OCI-LY7 (cell line): ENCODE measurements around the gene MTAP. TPM values are rescaled to one million over a fixed set of nuclear protein-coding genes. Genes with fewer than 3 reads are reported as not detected.

Experiments used
- BruUV-seq: library from RNA; stranded (reverse); fragments of 400-500 nt; replicated peaks from 2 replicates; lab custom pipeline; 2021; lab: Mats Ljungman, UMichigan
- CTCF ChIA-PET: fragments of 300-600 bp; sonication (Branson Sonifier 250); formaldehyde crosslinking; loops from one replicate; lab custom pipeline; 2022; ENCODE audit warnings: antibody characterized with exemption; ENCODE audit not compliant: unreplicated experiment; lab: Charles Lee
- POLR2A ChIA-PET: fragments of 300-600 bp; sonication (Branson Sonifier 250); formaldehyde crosslinking; loops from one replicate; lab custom pipeline; 2022; ENCODE audit warnings: antibody characterized with exemption; lab: Charles Lee
- DNase-seq: peaks from one replicate; pipeline ENCODE4 v3.0.0-alpha.2; 2015; ENCODE audit warnings: low spot score
- H2AFZ ChIP-seq: fragments of 200-600 bp; sonication (generic), shearing (Covaris generic); 2 replicates; pipeline ENCODE4 v1.6.1; 2014; ENCODE audit warnings: mild to moderate bottlenecking, antibody characterized with exemption, low read length, moderate library complexity
- H3K27ac ChIP-seq: fragments of 200-600 bp; sonication (generic); 2 replicates; pipeline ENCODE4 v1.5.1; 2014; ENCODE audit warnings: mixed run types, low read depth, mild to moderate bottlenecking, moderate library complexity, low read length, inconsistent platforms; ENCODE audit not compliant: poor library complexity, severe bottlenecking
- H3K36me3 ChIP-seq: fragments of 200-600 bp; sonication (generic); 2 replicates; pipeline ENCODE4 v1.6.1; 2014; ENCODE audit warnings: mild to moderate bottlenecking, antibody characterized with exemption, low read length, moderate library complexity, mixed read lengths; ENCODE audit not compliant: insufficient read depth
- H3K4me1 ChIP-seq: fragments of 200-600 bp; sonication (generic); 2 replicates; pipeline ENCODE4 v1.5.1; 2014; ENCODE audit warnings: mild to moderate bottlenecking, low read length; ENCODE audit not compliant: insufficient read depth, poor library complexity, severe bottlenecking
- H3K4me2 ChIP-seq: fragments of 200-600 bp; sonication (generic); 2 replicates; pipeline ENCODE4 v1.6.1; 2014; ENCODE audit warnings: mild to moderate bottlenecking, low read length
- H3K4me3 ChIP-seq: fragments of 200-600 bp; sonication (generic); 2 replicates; pipeline ENCODE4 v1.5.1; 2014; ENCODE audit warnings: mild to moderate bottlenecking, low read depth, low read length; ENCODE audit not compliant: poor library complexity, severe bottlenecking
- H3K79me2 ChIP-seq: fragments of 200-600 bp; sonication (generic); 2 replicates; pipeline ENCODE4 v1.6.1; 2016; ENCODE audit warnings: low read depth, mild to moderate bottlenecking, low read length, moderate library complexity, mixed read lengths; ENCODE audit not compliant: insufficient read depth
- H3K9me2 ChIP-seq: fragments of 200-600 bp; sonication (generic); 2 replicates; pipeline ENCODE4 v1.6.1; 2016; ENCODE audit warnings: mild to moderate bottlenecking, low read length, mixed read lengths; ENCODE audit not compliant: insufficient read depth
- H3K9me3 ChIP-seq: fragments of 200-600 bp; sonication (generic); 2 replicates; pipeline ENCODE4 v1.6.1; 2014; ENCODE audit warnings: mild to moderate bottlenecking, mixed run types, low read length, mixed read lengths
- H4K20me1 ChIP-seq: fragments of 200-600 bp; sonication (generic); 2 replicates; pipeline ENCODE4 v1.6.1; 2014; ENCODE audit warnings: mild to moderate bottlenecking, antibody characterized with exemption, low read length, moderate library complexity, mixed read lengths; ENCODE audit not compliant: insufficient read depth
- EZH2phosphoT487 ChIP-seq: fragments of 200-600 bp; sonication (generic); IDR thresholded peaks from 2 replicates; pipeline ENCODE4 v1.6.1; 2018; ENCODE audit warnings: low read depth, borderline replicate concordance, mild to moderate bottlenecking, mixed run types, antibody characterized with exemption, low read length, moderate library complexity, mixed read lengths
- intact Hi-C: fragments of 100-400 bp; cut with micrococcal nuclease; formaldehyde crosslinking; loops from one replicate; pipeline ENCODE4 v1.10.0; 2022; ENCODE audit not compliant: unreplicated experiment
- total RNA-seq, 2 experiments: library from RNA; depleted of rRNA in 1 of 2; stranded (reverse); fragments of >200 nt in 1 of 2; shearing (Covaris generic) in 1 of 2; gene quantifications; 2 replicates each; pipeline ENCODE4 v1.2.3, GENCODE V29; 2014 to 2022
- TF ChIP-seq, protein P1 (sequence below): fragments of 200-600 bp; sonication (generic); conservative IDR thresholded peaks from 2 replicates; pipeline ENCODE4 v1.5.1; 2014; ENCODE audit warnings: mild to moderate bottlenecking, antibody characterized with exemption, low read length, moderate library complexity, mixed read lengths

MTAP gene
- total RNA-seq, 2 experiments from 2014 or later = 41.6 to 101 TPM

DNA sequence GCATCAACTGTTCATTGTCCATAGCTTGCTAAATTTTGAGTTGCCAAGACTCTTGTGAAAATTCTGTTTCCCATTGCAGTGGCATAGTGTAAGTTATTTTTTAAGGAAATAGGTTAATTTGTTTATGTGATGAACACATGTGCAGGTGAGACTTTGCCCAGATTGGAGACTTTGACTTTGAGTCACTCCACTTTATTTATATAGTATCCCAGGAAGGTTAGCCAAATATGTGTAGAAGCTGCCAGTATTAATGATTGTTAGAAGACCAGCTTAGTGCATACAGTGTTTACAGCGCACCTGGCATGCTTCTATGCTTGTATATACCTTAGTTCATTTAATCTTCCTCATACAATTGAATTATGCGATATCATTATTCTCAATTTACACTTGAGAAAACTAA, 51.0 kb downstream of the MTAP start:
- intact Hi-C loops = no loop called here
- ChIA-PET CTCF (interaction anchor here (0.6 kb wide), 1 partner anchor 35 kb away, joined by 3 read pairs; no protein-coding TSS in a partner anchor), POLR2A (interaction anchor here (0.7 to 1.7 kb wide), 4 partner anchors 10 to 166 kb away, joined by 3 to 7 read pairs (median 4); no protein-coding TSS in a partner anchor)
- no peak overlapping the region for H2AFZ ChIP-seq
- no peaks in the 10 kb centered on the region for H3K4me1 ChIP-seq
- H3K79me2 ChIP-seq = no peaks in the 10 kb centered on the region
- no peaks in the 10 kb centered on the region for H3K9me2 ChIP-seq
- no peak overlapping the region for H3K4me2 ChIP-seq
- H3K36me3 ChIP-seq = peaks cover 97% of the 10 kb centered on the region
- TF ChIP-seq, protein P1, sequence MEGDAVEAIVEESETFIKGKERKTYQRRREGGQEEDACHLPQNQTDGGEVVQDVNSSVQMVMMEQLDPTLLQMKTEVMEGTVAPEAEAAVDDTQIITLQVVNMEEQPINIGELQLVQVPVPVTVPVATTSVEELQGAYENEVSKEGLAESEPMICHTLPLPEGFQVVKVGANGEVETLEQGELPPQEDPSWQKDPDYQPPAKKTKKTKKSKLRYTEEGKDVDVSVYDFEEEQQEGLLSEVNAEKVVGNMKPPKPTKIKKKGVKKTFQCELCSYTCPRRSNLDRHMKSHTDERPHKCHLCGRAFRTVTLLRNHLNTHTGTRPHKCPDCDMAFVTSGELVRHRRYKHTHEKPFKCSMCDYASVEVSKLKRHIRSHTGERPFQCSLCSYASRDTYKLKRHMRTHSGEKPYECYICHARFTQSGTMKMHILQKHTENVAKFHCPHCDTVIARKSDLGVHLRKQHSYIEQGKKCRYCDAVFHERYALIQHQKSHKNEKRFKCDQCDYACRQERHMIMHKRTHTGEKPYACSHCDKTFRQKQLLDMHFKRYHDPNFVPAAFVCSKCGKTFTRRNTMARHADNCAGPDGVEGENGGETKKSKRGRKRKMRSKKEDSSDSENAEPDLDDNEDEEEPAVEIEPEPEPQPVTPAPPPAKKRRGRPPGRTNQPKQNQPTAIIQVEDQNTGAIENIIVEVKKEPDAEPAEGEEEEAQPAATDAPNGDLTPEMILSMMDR = no peak
- no peak for TF ChIP-seq EZH2phosphoT487
- no TSS peak for BruUV-seq
- H4K20me1 ChIP-seq = peaks cover 6% of the 10 kb centered on the region; the same call in 1 of the 2 replicates
- H3K27ac ChIP-seq = no peak overlapping the region
- H3K9me3 ChIP-seq = peaks cover 4% of the 10 kb centered on the region; the same call in 1 of the 2 replicates
- no peak overlapping the region for H3K4me3 ChIP-seq
- no peak for DNase-seq

DNA sequence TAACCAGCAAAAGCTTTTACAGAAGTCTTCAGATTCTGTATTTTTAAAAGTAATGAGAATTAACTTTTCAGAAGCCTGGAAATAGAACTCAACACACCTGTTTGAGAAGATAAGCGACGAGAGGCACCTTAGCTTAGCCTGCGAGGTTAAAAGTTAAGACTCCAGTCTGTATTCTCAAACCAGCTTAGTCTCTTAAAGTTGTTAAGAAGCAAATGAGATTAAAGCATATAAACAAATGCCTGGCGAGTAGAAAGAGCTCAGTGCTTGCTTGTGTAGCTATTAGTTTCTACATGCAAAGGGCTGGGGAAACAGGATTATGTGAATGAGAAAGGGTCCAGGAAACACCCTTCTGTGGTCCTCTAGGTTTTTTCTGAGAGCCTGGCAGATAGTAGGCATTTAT, 51.7 kb downstream of the MTAP start:
- peaks cover 6% of the 10 kb centered on the region; the same call in 1 of the 2 replicates for H4K20me1 ChIP-seq
- intact Hi-C loops = no loop called here
- no peak for DNase-seq
- no peak overlapping the region for H3K27ac ChIP-seq
- ChIA-PET CTCF (no interaction called here), POLR2A (interaction anchor here (1.3 to 1.7 kb wide), 2 partner anchors 10 to 12 kb away, joined by 4 to 7 read pairs; no protein-coding TSS in a partner anchor)
- TF ChIP-seq, protein P1 = no peak
- no peak for TF ChIP-seq EZH2phosphoT487
- H3K4me3 ChIP-seq = no peak overlapping the region
- H3K36me3 ChIP-seq = peaks cover 97% of the 10 kb centered on the region
- BruUV-seq = no TSS peak
- H3K4me2 ChIP-seq = no peak overlapping the region
- no peak overlapping the region for H2AFZ ChIP-seq
- no peaks in the 10 kb centered on the region for H3K4me1 ChIP-seq
- H3K9me2 ChIP-seq = no peaks in the 10 kb centered on the region
- no peaks in the 10 kb centered on the region for H3K9me3 ChIP-seq
- H3K79me2 ChIP-seq = no peaks in the 10 kb centered on the region

DNA sequence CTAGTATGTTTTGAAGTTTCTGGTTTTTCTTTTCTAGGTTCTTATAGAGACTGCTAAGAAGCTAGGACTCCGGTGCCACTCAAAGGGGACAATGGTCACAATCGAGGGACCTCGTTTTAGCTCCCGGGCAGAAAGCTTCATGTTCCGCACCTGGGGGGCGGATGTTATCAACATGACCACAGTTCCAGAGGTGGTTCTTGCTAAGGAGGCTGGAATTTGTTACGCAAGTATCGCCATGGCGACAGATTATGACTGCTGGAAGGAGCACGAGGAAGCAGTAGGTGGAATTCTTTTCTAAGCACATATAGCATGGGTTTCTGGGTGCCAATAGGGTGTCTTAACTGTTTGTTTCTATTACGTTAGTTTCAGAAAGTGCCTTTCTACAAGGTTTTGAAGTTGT, 52.2 kb downstream of the MTAP start:
- Histone ChIP-seq H3K36me3 (peaks cover 97% of the 10 kb centered on the region), H3K4me1 (no peaks in the 10 kb centered on the region), H3K4me3 (no peak overlapping the region), H3K9me3 (no peaks in the 10 kb centered on the region), H3K9me2 (no peaks in the 10 kb centered on the region), H4K20me1 (peaks cover 6% of the 10 kb centered on the region; the same call in 1 of the 2 replicates), H3K4me2 (no peak overlapping the region), H3K79me2 (no peaks in the 10 kb centered on the region), H2AFZ (no peak overlapping the region), H3K27ac (no peak overlapping the region)
- POLR2A ChIA-PET = interaction anchor here (1.3 to 1.7 kb wide), 2 partner anchors 11 kb away, joined by 4 to 7 read pairs; no protein-coding TSS in a partner anchor
- intact Hi-C loops = no loop called here
- no peak for TF ChIP-seq EZH2phosphoT487
- TF ChIP-seq, protein P1 = no peak
- CTCF ChIA-PET = no interaction called here
- no TSS peak for BruUV-seq
- no peak for DNase-seq
